ENCODE results near the gene ZNF608. TPM values are rescaled to one million over a fixed set of nuclear protein-coding genes. Genes with fewer than 3 reads are reported as not detected.
A peak's percentile ranks its signal among the peaks of the same experiment; 100 is the strongest.

The ZNF608 gene
- total and polyA plus RNA-seq, 10 donors = 5.8 to 14.4 (median 10.2) TPM

- intact Hi-C loops (cut with DNase I; ENCODE audit: low total_unique reads) = no loop called here
- DNase-seq = no peak
- TF ChIP-seq POLR2AphosphoS5 (IDR thresholded peaks at IDR 0.05) (no peak), CTCF (IDR thresholded peaks at IDR 0.05 in 8 of 11, conservative IDR thresholded peaks at IDR 0.05 in 3 of 11) (no peak), POLR2A (IDR thresholded peaks at IDR 0.05) (no peak)
- Histone ChIP-seq H3K36me3 (no peaks in the 10 kb centered on the region), H3K4me1 (peaks cover 4 to 68% (median 40%) of the 10 kb centered on the region in 6 donors), H3K27ac (peak overlapping the region in 1 of 8 donors; percentile 45), H3K9me3 (no peaks in the 10 kb centered on the region), H3K4me3 (no peak overlapping the region), H3K27me3 (replicated peaks in 1 of 7) (no peaks in the 10 kb centered on the region)
- 30 to 55% (median 35%) methylated on average over 3 of the region's 3 CpGs for WGBS, 5 donors
These were observed 38.4 kb downstream of the ZNF608 start for GRCh38 chr5:124708086-124708485.

DNA sequence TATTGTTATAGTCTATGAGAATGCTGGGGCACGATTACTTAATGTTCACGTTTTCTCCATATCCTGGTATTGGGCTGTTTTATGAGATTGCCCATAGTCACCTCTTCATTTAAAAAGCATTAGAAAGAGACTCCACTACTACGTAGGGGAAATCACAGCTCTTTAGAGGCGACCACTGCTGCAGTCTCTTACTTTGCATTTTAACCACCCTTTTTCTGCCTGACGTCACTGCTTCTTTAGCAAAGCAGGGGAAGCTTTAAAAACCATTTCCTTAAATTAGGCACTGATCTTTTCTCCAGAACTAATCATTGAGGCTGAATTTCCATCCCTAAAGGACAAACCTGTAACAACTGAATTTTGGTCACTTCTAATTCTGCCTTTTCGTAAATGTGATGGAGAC lies 38.9 kb downstream of the ZNF608 start:
- WGBS, 5 donors = 43 to 64% (median 59%) methylated on average over 6 of the region's 6 CpGs
- no peaks in the 10 kb centered on the region for H3K27me3 ChIP-seq (replicated peaks in 1 of 7)
- peak overlapping the region in 4 of 8 donors; percentile 20 to 59 (median 40) for H3K27ac ChIP-seq
- no peaks in the 10 kb centered on the region for H3K36me3 ChIP-seq
- no peak for DNase-seq
- intact Hi-C loops (cut with DNase I; ENCODE audit: low total_unique reads) = no loop called here
- no peaks in the 10 kb centered on the region for H3K9me3 ChIP-seq
- TF ChIP-seq POLR2A (IDR thresholded peaks at IDR 0.05) (no peak), CTCF (IDR thresholded peaks at IDR 0.05 in 8 of 11, conservative IDR thresholded peaks at IDR 0.05 in 3 of 11) (no peak), POLR2AphosphoS5 (IDR thresholded peaks at IDR 0.05) (no peak)
- peak overlapping the region in 1 of 8 donors; percentile 8 for H3K4me3 ChIP-seq
- H3K4me1 ChIP-seq = peaks cover 4 to 68% (median 45%) of the 10 kb centered on the region in 6 donors

GRCh38 chr5:124706729-124707361 lies 39.6 kb downstream of the ZNF608 start:
- H3K4me3 ChIP-seq = peak overlapping the region in 1 of 8 donors; percentile 8
- intact Hi-C loops (cut with DNase I; ENCODE audit: low total_unique reads) = no loop called here
- no peaks in the 10 kb centered on the region for H3K27me3 ChIP-seq (replicated peaks in 1 of 7)
- TF ChIP-seq POLR2AphosphoS5 (IDR thresholded peaks at IDR 0.05) = no peak
- TF ChIP-seq CTCF (IDR thresholded peaks at IDR 0.05 in 8 of 11, conservative IDR thresholded peaks at IDR 0.05 in 3 of 11) = no peak
- TF ChIP-seq POLR2A (IDR thresholded peaks at IDR 0.05) = no peak
- peaks cover 4 to 74% (median 47%) of the 10 kb centered on the region in 6 donors for H3K4me1 ChIP-seq
- no peaks in the 10 kb centered on the region for H3K36me3 ChIP-seq
- WGBS, 5 donors = 62 to 81% (median 73%) methylated on average over 13 of the region's 13 CpGs
- DNase-seq = no peak
- no peaks in the 10 kb centered on the region for H3K9me3 ChIP-seq
- H3K27ac ChIP-seq = peak overlapping the region in 4 of 8 donors; percentile 20 to 59 (median 40)

DNA sequence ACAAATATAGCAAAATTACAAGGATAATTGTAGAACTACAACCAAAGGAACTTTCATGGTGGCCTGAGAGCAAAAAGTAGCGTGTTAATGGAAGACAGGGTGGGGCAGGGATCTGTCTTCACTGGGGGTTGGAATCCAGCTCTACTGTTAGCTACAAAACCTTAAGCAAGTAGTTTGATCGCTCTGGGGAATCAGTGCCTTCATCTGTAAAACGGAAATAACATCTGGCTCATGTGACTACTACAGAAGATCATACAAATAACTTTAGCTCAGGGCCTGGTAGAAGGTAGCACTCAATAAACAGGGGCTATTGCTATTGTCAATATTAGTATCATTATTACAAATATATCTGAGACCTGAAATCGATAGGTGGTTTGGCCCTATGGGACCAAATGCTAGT lies 40.4 kb downstream of the ZNF608 start:
- no peaks in the 10 kb centered on the region for H3K9me3 ChIP-seq
- H3K4me3 ChIP-seq = no peak overlapping the region
- peak overlapping the region in 3 of 8 donors; percentile 20 to 59 (median 45) for H3K27ac ChIP-seq
- intact Hi-C loops (cut with DNase I; ENCODE audit: low total_unique reads) = no loop called here
- no peaks in the 10 kb centered on the region for H3K36me3 ChIP-seq
- peaks cover 4 to 82% (median 47%) of the 10 kb centered on the region in 6 donors for H3K4me1 ChIP-seq
- TF ChIP-seq POLR2A (IDR thresholded peaks at IDR 0.05) (no peak), POLR2AphosphoS5 (IDR thresholded peaks at IDR 0.05) (no peak), CTCF (IDR thresholded peaks at IDR 0.05 in 8 of 11, conservative IDR thresholded peaks at IDR 0.05 in 3 of 11) (no peak)
- WGBS, 5 donors = 69 to 80% (median 74%) methylated on average over 4 of the region's 4 CpGs
- DNase-seq = no peak
- H3K27me3 ChIP-seq (replicated peaks in 1 of 7) = no peaks in the 10 kb centered on the region
